ENCODE measurements around the gene NFYA. TPM values are rescaled to one million over a fixed set of nuclear protein-coding genes. Genes with fewer than 3 reads are reported as not detected.

Gene NFYA
- total RNA-seq, 1 donor from 2014 or later, result 39.7 TPM

GRCh38 chr6:41028561-41029412 is 44.0 kb upstream of the NFYA start:
- Mint-ChIP-seq H3K36me3 (ENCODE audit: low read depth, unreplicated experiment) (peaks cover 3% of the 10 kb centered on the region), H3K27ac (ENCODE audit: unreplicated experiment) (peak overlapping the region; percentile 84), H3K4me1 (ENCODE audit: unreplicated experiment) (peaks cover 21% of the 10 kb centered on the region), H3K27me3 (ENCODE audit: unreplicated experiment) (no peaks in the 10 kb centered on the region), H3K9me3 (ENCODE audit: unreplicated experiment) (no peaks in the 10 kb centered on the region), H3K4me3 (ENCODE audit: unreplicated experiment) (peak overlapping the region; percentile 78)
- DNase-seq (ENCODE audit: low spot score), result peak; percentile 40
- no peak for TF ChIP-seq CTCF (IDR thresholded peaks at IDR 0.05; ENCODE audit: unreplicated experiment)

GRCh38 chr6:41032830-41033229 is 39.9 kb upstream of the NFYA start:
- Mint-ChIP-seq H3K9me3 (ENCODE audit: unreplicated experiment) (no peaks in the 10 kb centered on the region), H3K36me3 (ENCODE audit: low read depth, unreplicated experiment) (peaks cover 3% of the 10 kb centered on the region), H3K4me1 (ENCODE audit: unreplicated experiment) (peaks cover 11% of the 10 kb centered on the region), H3K4me3 (ENCODE audit: unreplicated experiment) (no peak overlapping the region), H3K27ac (ENCODE audit: unreplicated experiment) (no peak overlapping the region), H3K27me3 (ENCODE audit: unreplicated experiment) (no peaks in the 10 kb centered on the region)
- no peak for TF ChIP-seq CTCF (IDR thresholded peaks at IDR 0.05; ENCODE audit: unreplicated experiment)
- no peak for DNase-seq (ENCODE audit: low spot score)

GRCh38 chr6:41033776-41034175 is 39.0 kb upstream of the NFYA start:
- H3K27me3 Mint-ChIP-seq (ENCODE audit: unreplicated experiment), result no peaks in the 10 kb centered on the region
- DNase-seq (ENCODE audit: low spot score), result no peak
- no peak overlapping the region for H3K27ac Mint-ChIP-seq (ENCODE audit: unreplicated experiment)
- H3K4me3 Mint-ChIP-seq (ENCODE audit: unreplicated experiment), result no peak overlapping the region
- H3K9me3 Mint-ChIP-seq (ENCODE audit: unreplicated experiment), result no peaks in the 10 kb centered on the region
- TF ChIP-seq CTCF (IDR thresholded peaks at IDR 0.05; ENCODE audit: unreplicated experiment), result no peak
- peaks cover 9% of the 10 kb centered on the region for H3K4me1 Mint-ChIP-seq (ENCODE audit: unreplicated experiment)
- peaks cover 3% of the 10 kb centered on the region for H3K36me3 Mint-ChIP-seq (ENCODE audit: low read depth, unreplicated experiment)

- Mint-ChIP-seq H3K9me3 (ENCODE audit: unreplicated experiment) (no peaks in the 10 kb centered on the region), H3K4me1 (ENCODE audit: unreplicated experiment) (no peaks in the 10 kb centered on the region), H3K36me3 (ENCODE audit: low read depth, unreplicated experiment) (peaks cover 3% of the 10 kb centered on the region), H3K27me3 (ENCODE audit: unreplicated experiment) (no peaks in the 10 kb centered on the region), H3K27ac (ENCODE audit: unreplicated experiment) (no peak overlapping the region), H3K4me3 (ENCODE audit: unreplicated experiment) (no peak overlapping the region)
- DNase-seq (ENCODE audit: low spot score), result no peak
- TF ChIP-seq CTCF (IDR thresholded peaks at IDR 0.05; ENCODE audit: unreplicated experiment), result no peak
These were observed 36.6 kb upstream of the NFYA start for GRCh38 chr6:41036186-41036585.

- no peaks in the 10 kb centered on the region for H3K9me3 Mint-ChIP-seq (ENCODE audit: unreplicated experiment)
- H3K27ac Mint-ChIP-seq (ENCODE audit: unreplicated experiment), result no peak overlapping the region
- H3K27me3 Mint-ChIP-seq (ENCODE audit: unreplicated experiment), result no peaks in the 10 kb centered on the region
- DNase-seq (ENCODE audit: low spot score), result no peak
- no peaks in the 10 kb centered on the region for H3K4me1 Mint-ChIP-seq (ENCODE audit: unreplicated experiment)
- H3K36me3 Mint-ChIP-seq (ENCODE audit: low read depth, unreplicated experiment), result peaks cover 3% of the 10 kb centered on the region
- no peak for TF ChIP-seq CTCF (IDR thresholded peaks at IDR 0.05; ENCODE audit: unreplicated experiment)
- H3K4me3 Mint-ChIP-seq (ENCODE audit: unreplicated experiment), result no peak overlapping the region
These were observed 36.2 kb upstream of the NFYA start for GRCh38 chr6:41036601-41037000.

Measured in endothelial cell (in vitro differentiated cells).